Stimulated activated CD8-positive, alpha-beta memory T cell treated with anti-CD3 and anti-CD28 coated beads, Interleukin-2, amount 100 ng/mL, for 48 hours (primary cell): Measurements from ENCODE around the gene HOXD8.

ENCODE experiments used
- DNase-seq, 2 donors: peaks; one replicate each; pipeline ENCODE4 v3.0.0-alpha.2; 2020; ENCODE audit warnings: low read depth in 2 of 2

The HOXD8 gene

DNA sequence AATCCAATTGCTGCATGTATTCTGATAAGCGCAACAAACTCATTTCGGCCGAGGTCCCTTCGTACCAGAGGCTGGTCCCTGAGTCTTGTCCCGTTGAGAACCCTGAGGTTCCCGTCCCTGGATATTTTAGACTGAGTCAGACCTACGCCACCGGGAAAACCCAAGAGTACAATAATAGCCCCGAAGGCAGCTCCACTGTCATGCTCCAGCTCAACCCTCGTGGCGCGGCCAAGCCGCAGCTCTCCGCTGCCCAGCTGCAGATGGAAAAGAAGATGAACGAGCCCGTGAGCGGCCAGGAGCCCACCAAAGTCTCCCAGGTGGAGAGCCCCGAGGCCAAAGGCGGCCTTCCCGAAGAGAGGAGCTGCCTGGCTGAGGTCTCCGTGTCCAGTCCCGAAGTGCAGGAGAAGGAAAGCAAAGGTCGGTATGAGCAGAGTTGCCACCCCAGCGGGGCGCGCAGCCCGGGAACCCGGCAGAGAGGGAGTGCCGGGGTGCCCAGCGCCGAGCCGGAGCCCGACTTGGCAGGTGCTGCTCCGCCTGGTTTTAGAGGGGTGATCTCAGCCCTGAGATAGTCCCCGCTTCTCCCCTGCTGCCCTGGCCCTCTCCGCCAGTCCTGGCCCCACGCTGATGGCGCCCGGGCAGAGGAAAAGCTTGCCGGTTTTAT is 12.2 kb upstream of the HOXD8 start:
- no peak for DNase-seq

- DNase-seq, result no peak
Measured at GRCh38 chr2:176117823-176118371, 11.6 kb upstream of the HOXD8 start.

- DNase-seq, result no peak
Measured at GRCh38 chr2:176118601-176119339, 10.7 kb upstream of the HOXD8 start.

DNA sequence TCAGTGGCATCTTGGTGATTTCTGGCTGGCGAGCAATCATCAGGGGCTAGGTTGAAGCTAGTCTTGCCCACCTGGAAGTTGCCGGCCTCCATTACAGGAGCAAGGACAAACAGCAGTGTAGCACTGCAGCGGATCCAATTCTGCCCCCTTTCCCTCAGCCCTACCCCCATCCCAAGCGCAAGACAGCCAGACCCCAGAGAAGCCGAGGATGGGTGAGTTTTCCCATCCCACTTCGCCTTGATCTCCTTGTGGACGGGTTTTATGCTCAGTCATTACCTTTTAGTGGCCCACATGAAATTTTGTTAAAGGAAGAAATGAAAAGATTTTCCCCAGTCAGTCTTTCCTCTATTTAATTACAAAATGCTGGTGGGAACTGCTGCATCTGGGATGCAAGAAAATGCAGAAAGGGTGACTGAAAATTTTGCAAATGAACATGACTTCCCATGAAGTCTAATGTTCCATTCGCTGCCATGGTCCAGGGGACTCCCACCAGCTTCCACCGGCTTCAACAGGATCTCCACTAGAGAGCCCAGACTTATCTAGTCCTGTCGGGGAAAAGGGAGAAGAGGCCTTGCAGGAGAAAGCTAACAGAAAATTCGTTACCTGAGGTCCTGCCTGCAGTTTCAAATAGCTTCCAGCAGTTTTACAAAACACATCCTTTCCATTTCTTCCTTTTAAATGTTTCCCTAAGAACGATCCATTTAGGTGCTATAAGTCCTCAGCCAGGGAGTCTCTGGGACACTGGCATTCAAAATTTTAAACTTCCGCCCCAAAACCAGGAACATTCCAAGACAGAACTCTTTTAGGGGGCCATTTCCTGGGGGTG is 8.9 kb upstream of the HOXD8 start:
- DNase-seq, result no peak

DNA sequence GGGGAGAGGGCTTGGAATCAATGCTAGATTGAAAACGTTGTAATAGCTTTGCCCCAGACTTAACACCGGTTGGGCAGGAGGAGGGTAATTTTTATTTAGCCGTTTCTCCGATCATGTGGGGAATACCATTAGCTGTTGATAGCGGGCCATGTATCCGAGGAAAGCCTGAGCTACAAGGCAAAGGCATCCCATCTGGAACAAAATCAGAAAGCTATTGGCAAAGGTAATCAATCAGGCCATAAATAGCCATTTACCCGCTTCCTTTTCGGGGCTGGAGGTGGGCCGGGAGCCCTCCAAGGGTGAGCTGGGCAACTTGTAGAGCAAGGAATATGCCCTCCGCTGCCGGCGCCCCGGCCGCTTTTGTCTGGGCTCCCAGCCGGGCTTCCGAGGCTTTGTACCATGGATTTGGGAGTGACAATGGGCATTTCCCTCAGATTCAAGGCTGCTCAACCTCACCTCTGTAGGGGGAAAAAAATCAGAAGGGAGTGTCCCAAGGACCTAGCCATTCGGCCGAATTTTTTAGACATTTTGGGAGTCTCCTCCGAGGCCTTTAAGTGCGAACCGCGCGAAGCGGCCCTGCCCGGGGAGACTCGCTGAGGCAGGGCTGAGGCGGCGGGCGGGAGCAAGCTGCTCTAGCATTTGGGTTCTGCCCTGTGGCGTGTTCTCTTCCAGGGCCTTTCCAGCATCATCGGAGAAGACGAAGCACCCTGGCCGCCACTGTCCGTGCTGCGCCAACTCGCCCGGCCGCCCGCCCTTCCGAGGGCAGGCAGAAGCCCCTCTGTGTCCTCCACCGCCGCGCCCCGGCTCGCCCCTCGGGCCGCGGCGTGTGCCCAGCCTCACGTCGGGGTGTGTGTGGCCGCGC is 8.1 kb upstream of the HOXD8 start:
- no peak for DNase-seq

GRCh38 chr2:176122052-176122682 is 7.3 kb upstream of the HOXD8 start:
- DNase-seq, result no peak

- no peak for DNase-seq
Measured at GRCh38 chr2:176122683-176123410, 6.7 kb upstream of the HOXD8 start, which contains the start of gene HOXD9. HOXD9 (plus strand) TSS chr2:176122719; CDS start chr2:176122769, 50 bp downstream.

- DNase-seq, result no peak
Measured at GRCh38 chr2:176123411-176124109, 5.9 kb upstream of the HOXD8 start.

- no peak for DNase-seq
Measured at GRCh38 chr2:176124110-176124946, 5.2 kb upstream of the HOXD8 start.

- no peak for DNase-seq
Measured at GRCh38 chr2:176124947-176125771, 4.3 kb upstream of the HOXD8 start.

- DNase-seq, result no peak
Measured at GRCh38 chr2:176125772-176126054, 3.8 kb upstream of the HOXD8 start.

- peak; percentile 38 to 44 for DNase-seq
Measured at GRCh38 chr2:176126929-176127773, 2.4 kb upstream of the HOXD8 start.

GRCh38 chr2:176127774-176128072 is 1.8 kb upstream of the HOXD8 start:
- DNase-seq, result no peak

DNA sequence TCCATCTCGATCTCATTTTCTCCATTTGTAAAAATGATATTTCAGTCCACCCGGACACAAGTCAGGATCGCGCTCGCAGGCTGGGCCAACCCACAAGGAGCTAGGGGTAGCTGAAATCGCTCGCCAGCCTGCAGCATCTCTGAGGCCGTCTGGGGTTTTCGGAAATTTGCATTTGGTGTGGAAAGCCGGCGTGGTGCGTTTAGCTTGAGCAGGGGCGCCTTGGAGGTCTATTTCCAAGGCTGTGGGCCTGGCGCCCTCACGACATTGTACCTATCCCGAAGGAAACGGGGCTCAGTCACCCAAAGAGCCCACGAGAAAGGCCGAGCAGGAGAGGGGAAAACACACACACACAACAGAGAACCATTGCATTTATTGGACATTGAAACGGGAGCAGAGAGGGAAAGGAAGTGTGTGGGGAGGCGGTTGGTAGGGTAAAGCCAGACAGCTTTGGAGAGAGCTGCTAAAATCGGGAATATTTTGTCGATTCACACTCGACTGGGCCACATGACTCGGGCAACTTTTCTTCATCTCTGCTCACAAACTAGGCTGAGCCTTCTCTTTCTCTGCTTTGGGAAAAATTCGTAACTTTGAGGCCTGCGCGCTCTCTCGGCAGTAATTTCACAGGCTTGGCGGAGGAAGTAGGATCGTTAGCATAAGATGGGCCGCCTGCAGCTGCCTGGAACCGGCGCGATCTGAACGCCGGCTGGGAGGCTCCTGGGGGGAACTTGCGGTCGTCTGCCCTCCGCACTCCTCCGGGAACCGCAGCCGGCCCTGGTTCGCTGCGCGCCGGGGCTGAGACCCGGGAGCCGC is 1.1 kb upstream of the HOXD8 start:
- DNase-seq, result no peak

- DNase-seq, result no peak
Measured at GRCh38 chr2:176129813-176130146, 275 bp downstream of the HOXD8 start.
